Measurements from ENCODE around the gene SETDB2.
"Not testable (repeated sequence)": the region's sequence is repeated elsewhere in the genome, so short reads cannot be mapped to it uniquely, and the experiment has no call there.

SETDB2 gene

GRCh38 chr13:49466292-49466838 is 22.3 kb downstream of the SETDB2 start:
- in situ Hi-C loops (cut with MboI; ENCODE audit: low sequenced_read_pairs) = no loop called here

GRCh38 chr13:49472186-49472585 is 28.1 kb downstream of the SETDB2 start:
- in situ Hi-C loops (cut with MboI; ENCODE audit: low sequenced_read_pairs) = no loop called here

DNA sequence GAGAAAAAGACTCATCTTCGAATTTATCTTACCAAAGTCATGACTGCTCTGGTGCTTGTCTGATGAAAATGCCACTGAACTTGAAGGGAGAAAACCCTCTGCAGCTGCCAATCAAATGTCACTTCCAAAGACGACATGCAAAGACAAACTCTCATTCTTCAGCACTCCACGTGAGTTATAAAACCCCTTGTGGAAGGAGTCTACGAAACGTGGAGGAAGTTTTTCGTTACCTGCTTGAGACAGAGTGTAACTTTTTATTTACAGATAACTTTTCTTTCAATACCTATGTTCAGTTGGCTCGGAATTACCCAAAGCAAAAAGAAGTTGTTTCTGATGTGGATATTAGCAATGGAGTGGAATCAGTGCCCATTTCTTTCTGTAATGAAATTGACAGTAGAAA is 32.5 kb downstream of the SETDB2 start:
- in situ Hi-C loops (cut with MboI; ENCODE audit: low sequenced_read_pairs) = no loop called here

- in situ Hi-C loops (cut with MboI; ENCODE audit: low sequenced_read_pairs) = no loop called here
Observed at GRCh38 chr13:49481788-49482187, 37.7 kb downstream of the SETDB2 start.

DNA sequence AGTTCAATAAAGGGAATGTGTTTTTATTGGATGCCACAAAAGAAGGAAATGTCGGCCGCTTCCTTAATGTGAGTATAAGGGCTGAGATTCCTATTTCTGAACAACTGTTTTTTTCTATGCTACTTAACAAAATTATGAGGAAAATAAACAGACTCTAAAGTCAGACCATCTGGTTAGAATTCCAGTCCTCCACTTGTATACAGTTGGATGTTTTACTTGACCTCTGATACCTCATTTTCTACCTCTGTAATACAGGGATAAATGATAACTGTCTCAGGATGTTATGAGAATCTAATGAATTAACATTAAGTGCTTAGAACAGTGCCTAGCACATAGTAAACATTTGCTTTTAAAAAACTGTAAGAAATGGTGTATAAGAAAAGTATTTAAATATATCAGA is 44.5 kb downstream of the SETDB2 start:
- in situ Hi-C loops (cut with MboI; ENCODE audit: low sequenced_read_pairs) = no loop called here

DNA sequence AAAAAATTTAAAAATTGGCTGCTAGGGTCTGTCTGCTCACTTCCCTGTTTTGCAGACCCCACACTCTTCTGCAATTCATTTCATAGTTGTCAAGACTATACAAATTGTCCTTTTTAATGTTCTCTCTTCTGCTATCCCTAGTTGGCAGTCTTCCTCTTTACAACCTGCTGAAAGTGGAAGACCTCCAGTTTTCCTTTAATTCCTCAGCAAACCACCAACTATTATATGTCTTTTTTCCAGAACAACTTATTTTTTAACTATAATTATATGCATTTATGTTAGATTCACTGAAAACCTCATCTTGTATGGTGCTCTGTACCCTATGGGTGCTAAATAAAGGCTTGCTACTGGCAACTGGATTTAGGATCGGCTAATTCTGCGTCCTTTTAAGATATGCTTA is 50.6 kb downstream of the SETDB2 start:
- in situ Hi-C loops (cut with MboI; ENCODE audit: low sequenced_read_pairs) = no loop called here

GRCh38 chr13:49495783-49496762 is 52.0 kb downstream of the SETDB2 start, which contains the start of gene PHF11:
TSS of gene PHF11 (plus strand) at chr13:49495953. CDS start at chr13:49496002, 49 bp downstream.
- in situ Hi-C loops (cut with MboI; ENCODE audit: low sequenced_read_pairs) = no loop called here

GRCh38 chr13:49496837-49497236 is 52.8 kb downstream of the SETDB2 start:
- in situ Hi-C loops (cut with MboI; ENCODE audit: low sequenced_read_pairs) = not testable (repeated sequence)

GRCh38 chr13:49497272-49497671 is 53.2 kb downstream of the SETDB2 start:
- in situ Hi-C loops (cut with MboI; ENCODE audit: low sequenced_read_pairs) = no loop called here

- in situ Hi-C loops (cut with MboI; ENCODE audit: low sequenced_read_pairs) = no loop called here
Observed at GRCh38 chr13:49498206-49498605, 54.1 kb downstream of the SETDB2 start.

DNA sequence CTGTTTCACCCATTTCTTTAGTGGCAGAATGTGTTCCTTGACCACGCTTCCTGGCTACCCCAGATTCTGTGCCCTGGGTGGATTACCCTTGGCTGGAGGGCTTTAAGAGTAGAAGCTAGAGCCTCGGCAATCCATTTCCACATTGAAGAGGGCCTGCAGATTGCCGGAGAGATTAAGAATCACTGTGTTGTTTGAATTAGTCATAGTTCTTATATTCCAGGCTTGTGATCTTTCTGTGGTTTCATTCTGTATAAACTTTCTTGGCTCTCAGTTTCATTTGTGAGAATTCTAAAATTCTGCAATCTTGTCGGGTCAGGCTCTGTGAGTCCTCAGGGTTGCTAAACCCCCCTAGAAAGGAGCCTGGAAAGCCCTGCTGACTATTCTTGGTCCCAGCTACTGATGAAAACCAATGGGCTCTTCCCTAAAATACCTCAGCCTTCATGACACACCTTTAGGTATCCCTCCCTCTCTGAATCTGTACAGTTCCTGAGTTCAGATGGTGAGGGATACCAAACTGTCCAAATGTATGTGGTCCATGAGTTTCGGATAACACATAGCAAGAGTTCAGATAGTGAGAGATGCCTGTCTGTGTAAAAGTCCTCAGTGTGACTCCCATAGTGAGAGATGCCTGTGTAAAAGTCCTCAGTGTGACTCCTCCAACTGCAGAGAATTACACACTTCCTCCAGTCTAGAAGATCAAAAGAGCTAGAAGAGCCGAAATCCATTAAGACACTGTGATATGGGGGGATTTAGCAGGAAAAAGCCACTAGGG is 56.0 kb downstream of the SETDB2 start:
- in situ Hi-C loops (cut with MboI; ENCODE audit: low sequenced_read_pairs) = no loop called here

GRCh38 chr13:49502954-49503353 is 58.9 kb downstream of the SETDB2 start:
- in situ Hi-C loops (cut with MboI; ENCODE audit: low sequenced_read_pairs) = no loop called here

DNA sequence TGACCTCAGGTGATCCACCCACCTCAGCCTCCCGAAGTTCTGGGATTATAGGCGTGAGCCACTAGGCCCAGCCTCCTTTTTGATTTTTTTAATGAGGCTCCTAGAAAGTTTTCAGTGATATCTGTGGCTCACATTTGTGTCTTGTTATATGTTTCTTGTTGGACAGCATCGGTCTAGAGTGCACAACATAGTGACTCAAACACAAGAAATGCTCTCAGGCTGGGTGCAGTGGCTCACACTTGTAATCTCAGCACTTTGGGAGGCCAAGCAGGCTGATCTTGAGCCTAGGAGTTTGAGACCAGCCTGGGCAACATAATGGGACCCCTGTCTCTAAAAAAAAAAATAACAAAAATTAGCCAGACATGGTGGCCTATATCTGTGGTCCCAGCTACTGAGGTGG is 59.9 kb downstream of the SETDB2 start:
- in situ Hi-C loops (cut with MboI; ENCODE audit: low sequenced_read_pairs) = no loop called here

- in situ Hi-C loops (cut with MboI; ENCODE audit: low sequenced_read_pairs) = no loop called here
Observed at GRCh38 chr13:49512578-49512977, 68.5 kb downstream of the SETDB2 start.

GRCh38 chr13:49516467-49516866 is 72.4 kb downstream of the SETDB2 start:
- in situ Hi-C loops (cut with MboI; ENCODE audit: low sequenced_read_pairs) = no loop called here

GRCh38 chr13:49517461-49517860 is 73.4 kb downstream of the SETDB2 start:
- in situ Hi-C loops (cut with MboI; ENCODE audit: low sequenced_read_pairs) = no loop called here

DNA sequence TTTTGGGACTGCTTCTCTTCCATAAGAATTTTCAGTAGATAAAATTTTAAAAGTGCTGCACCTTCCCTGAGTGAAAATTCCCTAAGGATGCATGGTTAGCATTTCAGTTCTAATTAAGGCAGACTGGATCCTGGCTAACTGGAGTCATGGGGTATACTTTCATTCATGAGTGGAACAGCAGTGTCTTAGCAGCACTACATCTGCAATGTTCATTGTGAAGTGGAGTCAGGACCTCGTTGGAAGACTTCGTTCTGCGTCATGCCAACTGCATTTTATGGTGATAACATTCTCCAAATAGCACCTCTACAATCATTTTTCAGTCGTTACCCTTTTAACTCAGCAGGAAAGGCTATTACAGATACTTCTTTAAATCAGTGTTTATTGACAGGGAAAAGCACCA is 77.2 kb downstream of the SETDB2 start:
- in situ Hi-C loops (cut with MboI; ENCODE audit: low sequenced_read_pairs) = no loop called here

DNA sequence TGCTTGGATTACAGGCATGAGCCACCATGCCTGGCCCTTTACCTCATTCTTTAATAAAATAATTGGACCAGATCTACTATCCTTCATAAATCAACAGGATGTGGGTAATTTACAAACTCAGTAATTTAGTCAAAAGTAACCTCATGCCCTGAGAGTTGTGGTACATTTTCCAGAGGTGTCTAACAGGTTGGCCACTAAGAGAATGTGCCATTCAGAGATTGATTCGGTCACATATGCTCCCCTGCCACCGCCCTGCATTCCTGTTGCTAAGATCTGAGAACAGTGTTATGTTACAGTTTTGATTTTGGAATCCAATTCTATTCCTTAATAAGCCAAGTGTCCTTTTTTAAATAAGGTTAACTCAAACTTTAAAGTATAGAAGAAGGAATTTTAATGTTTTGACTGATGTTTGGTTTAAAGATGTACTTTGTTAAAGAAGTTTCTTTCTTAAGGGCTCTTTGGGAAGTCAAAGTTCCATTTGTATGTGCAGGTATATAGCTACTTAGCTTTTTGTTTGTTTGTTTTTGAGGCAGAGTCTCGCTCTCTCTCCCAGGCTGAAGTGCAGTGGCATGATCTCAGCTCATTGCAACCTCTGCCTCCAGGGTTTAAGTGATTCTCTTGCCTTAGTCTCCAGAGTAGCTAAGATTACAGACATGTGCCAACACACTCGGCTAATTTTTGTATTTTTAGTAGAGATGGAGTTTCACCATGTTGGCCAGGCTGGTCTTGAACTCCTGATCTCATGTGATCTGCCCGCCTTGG is 80.8 kb downstream of the SETDB2 start:
- in situ Hi-C loops (cut with MboI; ENCODE audit: low sequenced_read_pairs) = no loop called here

DNA sequence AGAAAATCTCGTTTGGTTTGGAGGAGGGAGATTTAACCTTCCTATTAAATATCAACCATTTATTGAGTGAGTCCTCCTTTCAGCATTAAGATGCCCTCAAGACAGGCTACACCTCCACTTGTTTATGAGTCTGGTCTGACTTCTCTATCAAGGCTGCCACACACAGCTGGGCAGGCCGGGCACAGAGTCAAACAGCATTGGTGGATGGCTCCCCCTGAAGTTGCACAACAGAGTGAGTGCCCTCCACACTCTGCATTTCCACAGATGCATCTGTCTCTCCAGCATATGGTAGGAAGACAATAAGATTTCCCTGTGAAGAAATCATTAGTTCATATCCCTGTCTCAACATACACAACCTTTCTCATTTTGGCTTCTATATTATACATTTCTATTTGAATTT is 83.0 kb downstream of the SETDB2 start:
- in situ Hi-C loops (cut with MboI; ENCODE audit: low sequenced_read_pairs) = no loop called here

DNA sequence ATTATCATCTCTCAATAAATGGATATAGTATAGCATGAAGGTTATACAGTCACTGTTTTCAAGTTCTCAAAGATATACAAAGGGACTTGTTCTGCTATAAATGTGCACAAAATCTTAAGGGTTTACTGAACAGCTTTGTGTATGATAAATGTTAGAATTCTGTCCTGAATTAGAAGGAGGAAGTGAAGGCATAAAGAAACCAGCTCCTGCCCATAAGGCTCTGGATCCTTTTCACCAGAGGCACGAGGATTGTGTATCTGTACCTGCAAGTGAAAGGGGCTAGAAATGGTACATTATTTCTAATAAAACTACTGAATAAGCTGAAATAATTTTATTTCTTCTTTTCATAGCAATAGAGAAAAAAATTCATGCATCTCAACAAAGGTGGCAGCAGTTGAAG is 84.1 kb downstream of the SETDB2 start:
- in situ Hi-C loops (cut with MboI; ENCODE audit: low sequenced_read_pairs) = no loop called here

GRCh38 chr13:49530457-49530856 is 86.4 kb downstream of the SETDB2 start:
- in situ Hi-C loops (cut with MboI; ENCODE audit: low sequenced_read_pairs) = no loop called here
